Spleen (tissue), 11 donors: ENCODE results near the gene CLSTN3. TPM values are rescaled to one million over a fixed set of nuclear protein-coding genes. Genes with fewer than 3 reads are reported as not detected.

ENCODE experiments used
- DNase-seq: peaks from one replicate; pipeline ENCODE4 v3.0.0-alpha.2; 2020
- H3K27ac ChIP-seq, 8 donors: fragments of 200-600 bp; sonication (generic) in 7 of 8; 1 replicate in 4 of 8; 2 replicates in 4 of 8; pipeline versions ENCODE4 v1.5.0 to v1.8.0; 2016 to 2021; ENCODE audit warnings: inconsistent platforms in 4 of 8, mild to moderate bottlenecking in 4 of 8, moderate library complexity in 1 of 8
- H3K27me3 ChIP-seq, 7 donors: fragments of 200-600 bp; sonication (generic) in 6 of 7; replicated peaks in 1 of 7; 1 replicate in 4 of 7; 2 replicates in 3 of 7; pipeline versions ENCODE4 v1.5.0 to v1.8.0; 2016 to 2021; ENCODE audit warnings: inconsistent platforms in 3 of 7, mild to moderate bottlenecking in 1 of 7
- H3K36me3 ChIP-seq, 6 donors: fragments of 200-600 bp; sonication (generic) in 5 of 6; 1 replicate in 4 of 6; 2 replicates in 2 of 6; pipeline versions ENCODE4 v1.5.0 to v1.8.0; 2016 to 2021; ENCODE audit warnings: inconsistent platforms in 2 of 6
- H3K4me1 ChIP-seq, 6 donors: fragments of 200-600 bp; sonication (generic) in 5 of 6; 1 replicate in 3 of 6; 2 replicates in 3 of 6; pipeline versions ENCODE4 v1.5.0 to v1.8.0; 2016 to 2021; ENCODE audit warnings: inconsistent platforms in 3 of 6
- H3K4me3 ChIP-seq, 8 donors: fragments of 200-600 bp; sonication (generic) in 7 of 8; 1 replicate in 4 of 8; 2 replicates in 4 of 8; pipeline versions ENCODE4 v1.5.0 to v1.8.0; 2016 to 2021; ENCODE audit warnings: inconsistent platforms in 4 of 8, mild to moderate bottlenecking in 4 of 8, moderate library complexity in 2 of 8
- H3K9me3 ChIP-seq, 8 donors: fragments of 200-600 bp; sonication (generic) in 7 of 8; 1 replicate in 4 of 8; 2 replicates in 4 of 8; pipeline versions ENCODE4 v1.5.0 to v1.8.0; 2016 to 2021; ENCODE audit warnings: inconsistent platforms in 4 of 8
- POLR2A ChIP-seq, 3 donors: fragments of 450-650 bp; IDR thresholded peaks; one replicate each; pipeline ENCODE4 v1.5.1; 2017; ENCODE audit warnings: antibody characterized with exemption in 3 of 3, mild to moderate bottlenecking in 1 of 3
- POLR2AphosphoS5 ChIP-seq, 3 donors: sonication (generic); formaldehyde crosslinking; IDR thresholded peaks; one replicate each; pipeline ENCODE4 v1.5.1; 2017; ENCODE audit warnings: antibody characterized with exemption in 3 of 3
- WGBS, 5 donors: extraction: QIAGEN DNeasy Blood & Tissue Kit in 3 of 5; methylation state at CpG; one replicate each; pipeline versions ENCODE4 v1.1.5 to v1.1.7; 2013 to 2018; 5-methylcytosine and 5-hydroxymethylcytosine counted together
- intact Hi-C: fragments of 100-400 bp; cut with DNase I; formaldehyde crosslinking; loops from one replicate; pipeline ENCODE4 v1.15.0; 2023; ENCODE audit warnings: low total_unique reads
- polyA plus RNA-seq, 3 donors: library from polyadenylated mRNA; stranded (reverse); fragments of 200-250 nt; gene quantifications; one replicate each; pipeline ENCODE4 v1.2.1, GENCODE V29; 2013
- total RNA-seq, 7 donors: library from RNA; depleted of rRNA in 3 of 7; stranded (reverse); fragments of >200 nt in 3 of 7; fragmentation: NEBNext Ultra II Directional in 4 of 7; extraction: Animal tissue kit (Norgen Biotek cat#: 25700) in 4 of 7; gene quantifications; one replicate each; pipeline versions ENCODE4 v1.1.0 to v1.2.1, GENCODE V29; 2016 to 2021
- TF ChIP-seq, protein P1 (sequence below), 11 experiments: fragments of 200-600 bp in 7 of 11; fragments of 450-650 bp in 4 of 11; sonication (generic) in 4 of 11; IDR thresholded peaks in 8 of 11; conservative IDR thresholded peaks in 3 of 11; 1 replicate in 7 of 11; 2 replicates in 4 of 11; pipeline versions ENCODE4 v1.4.0 to v1.8.0; 2016 to 2021; ENCODE audit warnings: antibody characterized with exemption in 11 of 11, inconsistent platforms in 4 of 11, mild to moderate bottlenecking in 1 of 11
- donor health status: healthy with polysubstance abuse.
- donor health status: DM: no; HTN: no; CAD: no; lungs with moderate emphysema.
- donor health status: DM: no; HTN: no; CAD: no.
- donor health status: Bipolar disorder and iron deficiency.
- donor health status: healthy.
- donor health status: DM: no; HTN: no; CAD: no.
- donor health status: DM: yes; HTN: yes; CAD: no.

The CLSTN3 gene
- total and polyA plus RNA-seq, 10 donors = 15.0 to 131 (median 67.7) TPM

DNA sequence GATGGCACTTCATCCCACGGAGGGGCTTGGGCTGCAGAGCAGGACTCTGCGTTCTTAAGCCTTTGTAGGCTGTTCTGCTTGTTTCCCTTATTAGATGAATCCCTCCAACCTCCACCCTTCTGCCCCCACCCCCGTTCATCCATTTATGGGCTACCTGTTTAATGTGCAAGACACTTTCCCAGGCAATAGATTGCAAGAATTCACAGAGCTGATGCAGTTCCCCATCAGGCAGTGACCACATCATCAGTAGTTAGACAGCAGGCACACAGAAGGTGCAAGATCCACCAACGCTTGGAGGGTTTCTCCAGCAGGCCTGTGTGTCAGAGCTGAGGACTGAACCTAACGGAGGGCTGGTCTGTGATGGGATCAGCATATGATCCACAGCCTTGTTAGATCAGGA, 36.7 kb upstream of the CLSTN3 start:
- peak overlapping the region in 5 of 8 donors; percentile 74 to 82 (median 79) for H3K27ac ChIP-seq
- 70 to 73% (median 72%) methylated on average over 5 of the region's 5 CpGs for WGBS, 5 donors
- peaks cover 0 to 41% (median 3%) of the 10 kb centered on the region in 6 donors for H3K36me3 ChIP-seq
- no peaks in the 10 kb centered on the region for H3K27me3 ChIP-seq
- TF ChIP-seq POLR2A (IDR thresholded peaks at IDR 0.05) = no peak
- TF ChIP-seq POLR2AphosphoS5 (IDR thresholded peaks at IDR 0.05) = no peak
- TF ChIP-seq, protein P1, sequence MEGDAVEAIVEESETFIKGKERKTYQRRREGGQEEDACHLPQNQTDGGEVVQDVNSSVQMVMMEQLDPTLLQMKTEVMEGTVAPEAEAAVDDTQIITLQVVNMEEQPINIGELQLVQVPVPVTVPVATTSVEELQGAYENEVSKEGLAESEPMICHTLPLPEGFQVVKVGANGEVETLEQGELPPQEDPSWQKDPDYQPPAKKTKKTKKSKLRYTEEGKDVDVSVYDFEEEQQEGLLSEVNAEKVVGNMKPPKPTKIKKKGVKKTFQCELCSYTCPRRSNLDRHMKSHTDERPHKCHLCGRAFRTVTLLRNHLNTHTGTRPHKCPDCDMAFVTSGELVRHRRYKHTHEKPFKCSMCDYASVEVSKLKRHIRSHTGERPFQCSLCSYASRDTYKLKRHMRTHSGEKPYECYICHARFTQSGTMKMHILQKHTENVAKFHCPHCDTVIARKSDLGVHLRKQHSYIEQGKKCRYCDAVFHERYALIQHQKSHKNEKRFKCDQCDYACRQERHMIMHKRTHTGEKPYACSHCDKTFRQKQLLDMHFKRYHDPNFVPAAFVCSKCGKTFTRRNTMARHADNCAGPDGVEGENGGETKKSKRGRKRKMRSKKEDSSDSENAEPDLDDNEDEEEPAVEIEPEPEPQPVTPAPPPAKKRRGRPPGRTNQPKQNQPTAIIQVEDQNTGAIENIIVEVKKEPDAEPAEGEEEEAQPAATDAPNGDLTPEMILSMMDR (IDR thresholded peaks at IDR 0.05 in 8 of 11, conservative IDR thresholded peaks at IDR 0.05 in 3 of 11) = no peak
- H3K4me3 ChIP-seq = no peak overlapping the region
- no peaks in the 10 kb centered on the region for H3K9me3 ChIP-seq
- peaks cover 0 to 58% (median 25%) of the 10 kb centered on the region in 6 donors for H3K4me1 ChIP-seq
- DNase-seq = no peak
- intact Hi-C loops = loop anchor here (10.0 kb wide), 1 partner anchor 79 kb away; the partner anchor contains the start of gene LPCAT3

- H3K4me1 ChIP-seq = peaks cover 0 to 58% (median 25%) of the 10 kb centered on the region in 6 donors
- intact Hi-C loops = loop anchor here (10.0 kb wide), 1 partner anchor 79 kb away; the partner anchor contains the start of gene LPCAT3
- H3K27ac ChIP-seq = peak overlapping the region in 4 of 8 donors; percentile 74 to 82 (median 78)
- DNase-seq = no peak
- TF ChIP-seq, protein P1 (IDR thresholded peaks at IDR 0.05 in 8 of 11, conservative IDR thresholded peaks at IDR 0.05 in 3 of 11) = no peak
- TF ChIP-seq POLR2A (IDR thresholded peaks at IDR 0.05) = no peak
- TF ChIP-seq POLR2AphosphoS5 (IDR thresholded peaks at IDR 0.05) = peak in 1 of 3 donors; percentile 69
- no peaks in the 10 kb centered on the region for H3K9me3 ChIP-seq
- H3K4me3 ChIP-seq = no peak overlapping the region
- 63 to 80% (median 71%) methylated on average over 10 of the region's 10 CpGs for WGBS, 5 donors
- peaks cover 0 to 41% (median 4%) of the 10 kb centered on the region in 6 donors for H3K36me3 ChIP-seq
- no peaks in the 10 kb centered on the region for H3K27me3 ChIP-seq
Measured at GRCh38 chr12:7093892-7094291, 36.3 kb upstream of the CLSTN3 start.

DNA sequence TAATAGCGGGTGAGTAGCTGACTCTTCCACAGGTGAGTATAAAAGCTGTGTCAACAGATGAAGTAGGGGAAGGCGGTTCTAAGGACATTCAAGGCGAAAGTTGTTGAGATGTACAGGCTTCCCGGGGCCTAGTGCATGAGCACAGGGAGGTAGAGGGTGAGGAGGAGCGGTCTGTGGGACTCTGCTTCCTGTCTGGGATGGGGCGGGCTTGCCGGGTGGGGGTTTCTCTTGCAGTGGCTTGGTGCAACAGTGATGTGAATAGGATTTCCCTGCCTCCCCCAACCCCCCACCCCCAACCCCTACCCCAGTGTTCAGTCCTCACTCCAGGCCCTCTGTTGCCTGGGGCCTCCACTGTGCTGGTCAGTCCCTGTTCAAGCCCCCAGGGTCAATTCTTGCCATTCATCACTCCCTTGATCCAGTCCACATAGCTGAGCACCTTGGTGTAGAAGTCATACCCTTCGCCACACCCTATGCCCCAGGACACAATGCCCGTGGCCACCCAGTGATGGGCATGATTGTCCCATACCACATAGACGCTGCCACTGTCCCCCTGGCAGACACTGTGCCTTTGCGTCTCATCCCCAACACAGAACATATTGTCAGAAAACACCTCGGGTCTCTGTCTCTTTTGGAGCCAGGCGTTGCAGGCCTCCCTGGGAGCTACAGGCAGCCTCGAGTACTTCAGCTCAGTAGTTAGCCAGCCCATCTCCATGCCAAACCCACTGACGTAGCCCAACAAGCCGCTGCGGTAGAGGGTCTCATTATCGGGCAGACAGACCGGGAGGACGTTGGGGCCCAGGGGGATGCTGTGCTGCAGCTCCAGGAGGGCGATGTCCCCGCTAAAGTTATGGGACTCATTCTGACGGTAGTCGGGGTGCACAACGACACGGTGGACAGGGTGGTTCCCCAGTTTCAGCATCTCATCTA, 33.9 kb upstream of the CLSTN3 start:
- Histone ChIP-seq H3K27ac (no peak overlapping the region), H3K9me3 (no peaks in the 10 kb centered on the region), H3K4me3 (no peak overlapping the region), H3K4me1 (peaks cover 0 to 52% (median 24%) of the 10 kb centered on the region in 6 donors), H3K27me3 (no peaks in the 10 kb centered on the region), H3K36me3 (peaks cover 0 to 53% (median 10%) of the 10 kb centered on the region in 6 donors)
- WGBS, 5 donors = 86 to 89% (median 87%) methylated on average over 21 to 26 of the region's 26 CpGs
- intact Hi-C loops = loop anchor here (10.0 kb wide), 1 partner anchor 81 kb away; the partner anchor contains the start of gene LPCAT3
- no peak for DNase-seq
- peak; percentile 28 to 68 (median 35) for TF ChIP-seq POLR2AphosphoS5 (IDR thresholded peaks at IDR 0.05)
- TF ChIP-seq, protein P1 (IDR thresholded peaks at IDR 0.05 in 8 of 11, conservative IDR thresholded peaks at IDR 0.05 in 3 of 11) = no peak
- no peak for TF ChIP-seq POLR2A (IDR thresholded peaks at IDR 0.05)

DNA sequence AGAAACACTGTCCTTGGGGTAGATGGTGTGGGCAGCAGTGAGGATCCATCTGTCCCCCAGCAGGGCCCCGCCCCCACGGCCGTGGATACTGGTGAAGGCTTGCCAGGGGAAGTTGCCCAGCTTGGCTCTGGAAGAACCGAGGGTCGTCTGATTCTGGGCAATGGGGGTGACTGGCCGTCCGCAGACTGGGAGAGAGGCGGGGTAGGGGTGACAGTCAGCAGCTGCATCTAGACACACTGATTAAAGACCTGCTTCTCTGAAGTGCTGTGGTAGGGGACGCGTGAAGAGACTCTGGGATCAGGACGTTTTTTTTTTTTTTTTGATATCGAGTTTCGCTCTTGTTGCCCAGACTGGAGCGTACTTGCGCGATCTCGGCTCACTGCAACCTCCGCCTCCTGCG, 33.2 kb upstream of the CLSTN3 start:
- no peaks in the 10 kb centered on the region for H3K27me3 ChIP-seq
- H3K4me1 ChIP-seq = peaks cover 0 to 50% (median 19%) of the 10 kb centered on the region in 6 donors
- peaks cover 0 to 60% (median 16%) of the 10 kb centered on the region in 6 donors for H3K36me3 ChIP-seq
- 83 to 93% (median 85%) methylated on average over 17 to 19 of the region's 19 CpGs for WGBS, 5 donors
- H3K4me3 ChIP-seq = no peak overlapping the region
- intact Hi-C loops = loop anchor here (10.0 kb wide), 1 partner anchor 82 kb away; the partner anchor contains the start of gene LPCAT3
- TF ChIP-seq POLR2AphosphoS5 (IDR thresholded peaks at IDR 0.05) (peak in 2 of 3 donors; percentile 1 to 27), POLR2A (IDR thresholded peaks at IDR 0.05) (no peak)
- no peak overlapping the region for H3K27ac ChIP-seq
- H3K9me3 ChIP-seq = no peaks in the 10 kb centered on the region
- no peak for DNase-seq
